ENCODE data around the gene JARID2. TPM values are rescaled to one million over a fixed set of nuclear protein-coding genes. Genes with fewer than 3 reads are reported as not detected.
A peak's percentile ranks its signal among the peaks of the same experiment; 100 is the strongest.

JARID2 gene
- total and polyA plus RNA-seq, 2 of the 13 experiments (the other 11 are each of a cell fraction or from before 2014, with no cell fraction given) = 7.5 to 10.3 TPM

GRCh38 chr6:15518878-15519277, 273.0 kb downstream of the JARID2 start:
- DNase-seq (ENCODE audit: low spot score) = no peak

GRCh38 chr6:15519681-15520080, 273.8 kb downstream of the JARID2 start:
- H3K36me3 ChIP-seq (replicated peaks in 1 of 2; ENCODE audit: control insufficient read depth in 1 of 2, insufficient read depth in 2 of 2, low read length in 2 of 2) = peaks cover 6 to 65% of the 10 kb centered on the region in 2 experiments
- WGBS (ENCODE audit: low lambda C conversion rate) = 94% methylated on average over 6 of the region's 6 CpGs
- in situ Hi-C loops (cut with HindIII; ENCODE audit: extremely low pct_ligation_motif_present, low pct_unique_long_range_greater_than_20kb) (loop anchor here (10.0 kb wide), 1 partner anchor 105 kb away; no protein-coding TSS in a partner anchor), intact Hi-C loops (cut with micrococcal nuclease; ENCODE audit: unreplicated experiment) (no loop called here)
- no peak overlapping the region for H3K4me2 ChIP-seq (ENCODE audit: low read depth, low read length)
- no peak overlapping the region for H2AFZ ChIP-seq (ENCODE audit: low read length)
- H3K27ac ChIP-seq (ENCODE audit: extremely low read length, insufficient read depth, low read length) = no peak overlapping the region
- no peaks in the 10 kb centered on the region for H3K79me2 ChIP-seq (ENCODE audit: insufficient read depth, low read length)
- no peaks in the 10 kb centered on the region for H4K20me1 ChIP-seq (ENCODE audit: insufficient read depth, low read length)
- BruUV-seq (replicated peaks) = no TSS peak
- ChIA-PET CTCF (ENCODE audit: low intra/inter-chr PET ratio, low total read pairs) (no interaction called here), POLR2A (no interaction called here)
- no peak for TF ChIP-seq CCAR2 (optimal IDR thresholded peaks at IDR 0.05; ENCODE audit: low read depth, low read length)
- TF ChIP-seq SNAI1 (CRISPR knock-in tag; IDR thresholded peaks at IDR 0.05; ENCODE audit: borderline replicate concordance) = no peak
- TF ChIP-seq ZBTB34 (CRISPR knock-in tag; IDR thresholded peaks at IDR 0.05) = no peak
- no peak for ATAC-seq
- DNase-seq (ENCODE audit: low spot score) = no peak
- H3K9me3 ChIP-seq (ENCODE audit: low read length) = no peaks in the 10 kb centered on the region
- no peak for FAIRE-seq
- H3K27me3 ChIP-seq (ENCODE audit: control insufficient read depth in 1 of 2, insufficient read depth in 2 of 2, low read length in 2 of 2) = no peaks in the 10 kb centered on the region
- H3K4me1 ChIP-seq (ENCODE audit: insufficient read depth, low read length) = no peaks in the 10 kb centered on the region
- H3K9ac ChIP-seq (ENCODE audit: insufficient read depth, low read depth, low read length) = no peak overlapping the region
- no peak overlapping the region for H3K4me3 ChIP-seq (replicated peaks in 1 of 3; ENCODE audit: insufficient read depth in 1 of 3, low read depth in 2 of 3, low read length in 3 of 3)

More at GRCh38 chr6:15518878-15519277, 273.0 kb downstream of the JARID2 start:
- H3K9me3 ChIP-seq (ENCODE audit: low read length) = no peaks in the 10 kb centered on the region
- no peak overlapping the region for H2AFZ ChIP-seq (ENCODE audit: low read length)
- H3K9ac ChIP-seq (ENCODE audit: insufficient read depth, low read depth, low read length) = no peak overlapping the region
- no peaks in the 10 kb centered on the region for H4K20me1 ChIP-seq (ENCODE audit: insufficient read depth, low read length)
- peak; percentile 74 for TF ChIP-seq RBM22 (optimal IDR thresholded peaks at IDR 0.05; ENCODE audit: low read length)
- TF ChIP-seq RFX5 (IDR thresholded peaks at IDR 0.05; ENCODE audit: low read depth, low read length) = no peak
- no peak for TF ChIP-seq TEAD3 (CRISPR knock-in tag; optimal IDR thresholded peaks at IDR 0.05; ENCODE audit: borderline replicate concordance)
- TF ChIP-seq MAFK (conservative IDR thresholded peaks at IDR 0.05 in 1 of 2, IDR thresholded peaks at IDR 0.05 in 1 of 2; ENCODE audit: low read length in 2 of 2) = no peak
- TF ChIP-seq NONO (IDR thresholded peaks at IDR 0.05) = no peak
- no peak for TF ChIP-seq NONO (CRISPR knock-in tag; conservative IDR thresholded peaks at IDR 0.05)
- TF ChIP-seq KMT2B (CRISPR knock-in tag; IDR thresholded peaks at IDR 0.05) = no peak
- no peaks in the 10 kb centered on the region for H3K79me2 ChIP-seq (ENCODE audit: insufficient read depth, low read length)
- H3K27ac ChIP-seq (ENCODE audit: extremely low read length, insufficient read depth, low read length) = no peak overlapping the region
- no TSS peak for BruUV-seq (replicated peaks)
- no peak overlapping the region for H3K4me2 ChIP-seq (ENCODE audit: low read depth, low read length)
- no peaks in the 10 kb centered on the region for H3K4me1 ChIP-seq (ENCODE audit: insufficient read depth, low read length)
- ATAC-seq (no peak), FAIRE-seq (no peak)
- ChIA-PET POLR2A (no interaction called here), CTCF (ENCODE audit: low intra/inter-chr PET ratio, low total read pairs) (no interaction called here)
- in situ Hi-C loops (cut with HindIII; ENCODE audit: extremely low pct_ligation_motif_present, low pct_unique_long_range_greater_than_20kb) (no loop called here), intact Hi-C loops (cut with micrococcal nuclease; ENCODE audit: unreplicated experiment) (no loop called here)
- H3K27me3 ChIP-seq (ENCODE audit: control insufficient read depth in 1 of 2, insufficient read depth in 2 of 2, low read length in 2 of 2) = no peaks in the 10 kb centered on the region
- no peak overlapping the region for H3K4me3 ChIP-seq (replicated peaks in 1 of 3; ENCODE audit: insufficient read depth in 1 of 3, low read depth in 2 of 3, low read length in 3 of 3)
- WGBS (ENCODE audit: low lambda C conversion rate) = 99% methylated on average over 5 of the region's 10 CpGs
- peaks cover 3 to 65% of the 10 kb centered on the region in 2 experiments for H3K36me3 ChIP-seq (replicated peaks in 1 of 2; ENCODE audit: control insufficient read depth in 1 of 2, insufficient read depth in 2 of 2, low read length in 2 of 2)

All from HepG2 (cell line).